Neural progenitor cell (in vitro differentiated cells): ENCODE results near the gene GARIN5B.

Experiments
- CTCF ChIP-seq: fragments of 200-600 bp; sonication (generic); IDR thresholded peaks from 2 replicates; pipeline ENCODE4 v1.5.1; 2017; ENCODE audit warnings: antibody characterized with exemption, mild to moderate bottlenecking
- EZH2phosphoT487 ChIP-seq: fragments of 200-600 bp; sonication (generic); IDR thresholded peaks from 2 replicates; pipeline ENCODE4 v1.6.1; 2017; ENCODE audit warnings: antibody characterized with exemption

GRCh38 chr19:55366790-55367189 is 3.7 kb upstream of the GARIN5B start:
- TF ChIP-seq CTCF: no peak
- TF ChIP-seq EZH2phosphoT487: no peak
